Dedifferentiated amniotic fluid mesenchymal stem cell (primary cell): ENCODE data around the gene ATF5.

Experiments used
- DNase-seq: peaks from one replicate; pipeline ENCODE4 v3.0.0-alpha.2; 2016; ENCODE audit errors: extremely low spot score

Gene ATF5

GRCh38 chr19:49929121-49929610, at the start of gene ATF5, which contains the start of gene NUP62:
Gene ATF5 (plus strand): TSS chr19:49929205. CDS start chr19:49930851, 1,646 bp downstream.
Gene NUP62 (minus strand): TSS chr19:49929504. CDS start chr19:49909807, 19,697 bp downstream.
- DNase-seq: peak; percentile 43

GRCh38 chr19:49879243-49879963, 49.6 kb upstream of the ATF5 start:
- no peak for DNase-seq

GRCh38 chr19:49880162-49880869, 48.7 kb upstream of the ATF5 start:
- DNase-seq: no peak

GRCh38 chr19:49881186-49881585, 47.8 kb upstream of the ATF5 start:
- DNase-seq: no peak

GRCh38 chr19:49881672-49882394, 47.2 kb upstream of the ATF5 start:
- DNase-seq: no peak

- no peak for DNase-seq
These were observed 46.4 kb upstream of the ATF5 start for GRCh38 chr19:49882643-49883042.

- DNase-seq: no peak
These were observed 45.9 kb upstream of the ATF5 start for GRCh38 chr19:49883094-49883493.

- DNase-seq: no peak
These were observed 44.9 kb upstream of the ATF5 start for GRCh38 chr19:49884109-49884508.

- DNase-seq: no peak
These were observed 44.2 kb upstream of the ATF5 start for GRCh38 chr19:49884760-49885159.

- no peak for DNase-seq
These were observed 41.9 kb upstream of the ATF5 start for GRCh38 chr19:49887037-49887664.

GRCh38 chr19:49887665-49888509, 41.1 kb upstream of the ATF5 start:
- DNase-seq: no peak

- DNase-seq: no peak
These were observed 40.5 kb upstream of the ATF5 start for GRCh38 chr19:49888510-49888824.

GRCh38 chr19:49889038-49889686, 39.8 kb upstream of the ATF5 start:
- no peak for DNase-seq

- DNase-seq: no peak
These were observed 39.2 kb upstream of the ATF5 start for GRCh38 chr19:49889687-49890348.

- DNase-seq: no peak
These were observed 38.4 kb upstream of the ATF5 start for GRCh38 chr19:49890349-49891311.

GRCh38 chr19:49891393-49891792, 37.6 kb upstream of the ATF5 start:
- no peak for DNase-seq

- no peak for DNase-seq
These were observed 36.3 kb upstream of the ATF5 start for GRCh38 chr19:49892716-49893115.

- no peak for DNase-seq
These were observed 34.9 kb upstream of the ATF5 start for GRCh38 chr19:49894011-49894664.
